Measurements from ENCODE around the gene ATXN3L.

ATXN3L gene

DNA sequence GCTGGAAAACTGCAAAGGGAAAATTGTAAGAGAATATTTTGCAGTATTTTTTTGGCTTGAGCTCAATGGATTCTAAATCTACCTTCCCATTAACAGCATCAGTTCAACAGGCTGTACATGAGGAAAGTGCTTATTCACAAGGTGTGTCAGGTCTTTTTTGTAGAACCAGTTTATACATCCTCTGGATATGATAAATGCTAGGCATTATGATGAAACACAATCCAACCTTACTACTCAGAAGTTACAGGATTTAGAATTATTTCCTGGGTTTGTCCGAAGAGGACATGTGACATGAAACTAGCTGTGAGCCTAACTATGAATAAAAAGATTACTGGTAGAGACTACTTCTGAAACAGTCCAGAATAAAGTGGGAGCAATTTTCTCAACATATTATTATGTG, 49.5 kb downstream of the ATXN3L start:
- DNase-seq (ENCODE audit: low read depth in 4 of 4, low spot score in 1 of 4): no peak

DNA sequence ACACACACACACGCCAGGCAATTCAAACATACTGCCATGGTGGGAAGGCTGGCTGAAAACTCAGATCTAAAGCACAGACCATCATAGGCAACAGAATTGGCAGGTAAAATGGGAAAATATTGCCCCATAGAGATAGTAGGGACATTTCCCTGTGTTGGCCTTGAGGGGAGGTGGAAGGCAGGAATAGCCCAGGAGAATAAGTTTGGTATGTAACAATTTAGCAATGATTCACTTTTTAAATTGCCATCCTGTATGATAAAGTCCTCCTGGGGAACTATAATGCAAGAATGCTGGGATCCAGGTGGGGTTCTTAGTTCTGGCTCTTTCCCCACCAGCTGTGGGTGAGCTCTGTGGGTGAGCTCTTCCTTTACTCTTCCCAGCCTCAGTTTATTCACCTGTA, 51.0 kb downstream of the ATXN3L start:
- DNase-seq (ENCODE audit: low read depth in 4 of 4, low spot score in 1 of 4): no peak

Measured in stimulated activated CD4-positive, alpha-beta T cell treated with anti-CD3 and anti-CD28 coated beads, Interleukin-1b, Interleukin-23, amount 100 ng/mL, for 24 hours (primary cell).